ENCODE measurements around the gene UBE2L3. TPM values are rescaled to one million over a fixed set of nuclear protein-coding genes. Genes with fewer than 3 reads are reported as not detected.
A peak's percentile ranks its signal among the peaks of the same experiment; 100 is the strongest.

UBE2L3 gene
- total RNA-seq, 2 experiments from 2014 or later: 18.7 TPM

DNA sequence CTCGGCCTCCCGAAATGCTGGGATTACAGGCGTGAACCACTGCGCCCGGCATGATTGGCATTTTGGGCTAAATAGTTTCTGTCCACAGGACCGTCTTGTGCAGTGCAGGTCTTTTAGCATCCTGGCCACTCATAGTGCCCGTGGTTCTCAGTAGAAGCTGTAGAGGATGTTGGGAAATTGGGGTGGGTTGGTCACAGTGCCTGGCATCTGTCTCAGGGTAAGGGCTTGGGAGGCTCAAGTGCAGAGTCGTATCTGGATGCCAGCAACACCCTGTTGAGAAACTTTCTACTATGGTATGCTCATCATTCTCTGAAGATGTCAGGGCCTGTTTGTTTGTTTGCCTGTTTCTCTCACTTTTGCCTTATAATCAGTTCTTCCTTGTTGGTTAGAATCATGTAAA lies 21.9 kb downstream of the UBE2L3 start:
- Histone ChIP-seq H3K36me3 (ENCODE audit: insufficient read depth, low read length) (peaks cover 48% of the 10 kb centered on the region), H3K4me1 (ENCODE audit: insufficient read depth, low read length) (peaks cover 55% of the 10 kb centered on the region), H3K9me3 (ENCODE audit: control insufficient read depth in 1 of 2, insufficient read depth in 1 of 2, low read length in 2 of 2) (no peaks in the 10 kb centered on the region), H3K4me3 (ENCODE audit: low read length) (no peak overlapping the region), H3K27ac (ENCODE audit: low read depth in 1 of 2, low read length in 2 of 2) (no peak overlapping the region), H3K27me3 (ENCODE audit: control insufficient read depth in 1 of 2, insufficient read depth in 2 of 2, low read length in 2 of 2) (no peaks in the 10 kb centered on the region)
- ChIA-PET CTCF (no interaction called here), POLR2A (no interaction called here)
- intact Hi-C loops (cut with DNase I, micrococcal nuclease): no loop called here
- Mint-ChIP-seq H3K9me3 (no peaks in the 10 kb centered on the region), H3K4me1 (ENCODE audit: low read depth) (peaks cover 67% of the 10 kb centered on the region), H3K27ac (peak overlapping the region; percentile 25), H3K4me3 (no peak overlapping the region), H3K36me3 (ENCODE audit: low read depth) (peaks cover 56% of the 10 kb centered on the region), H3K27me3 (no peaks in the 10 kb centered on the region)
- DNase-seq: no peak
- no peak for ATAC-seq (ENCODE audit: poor library complexity)
- TF ChIP-seq, protein P1, sequence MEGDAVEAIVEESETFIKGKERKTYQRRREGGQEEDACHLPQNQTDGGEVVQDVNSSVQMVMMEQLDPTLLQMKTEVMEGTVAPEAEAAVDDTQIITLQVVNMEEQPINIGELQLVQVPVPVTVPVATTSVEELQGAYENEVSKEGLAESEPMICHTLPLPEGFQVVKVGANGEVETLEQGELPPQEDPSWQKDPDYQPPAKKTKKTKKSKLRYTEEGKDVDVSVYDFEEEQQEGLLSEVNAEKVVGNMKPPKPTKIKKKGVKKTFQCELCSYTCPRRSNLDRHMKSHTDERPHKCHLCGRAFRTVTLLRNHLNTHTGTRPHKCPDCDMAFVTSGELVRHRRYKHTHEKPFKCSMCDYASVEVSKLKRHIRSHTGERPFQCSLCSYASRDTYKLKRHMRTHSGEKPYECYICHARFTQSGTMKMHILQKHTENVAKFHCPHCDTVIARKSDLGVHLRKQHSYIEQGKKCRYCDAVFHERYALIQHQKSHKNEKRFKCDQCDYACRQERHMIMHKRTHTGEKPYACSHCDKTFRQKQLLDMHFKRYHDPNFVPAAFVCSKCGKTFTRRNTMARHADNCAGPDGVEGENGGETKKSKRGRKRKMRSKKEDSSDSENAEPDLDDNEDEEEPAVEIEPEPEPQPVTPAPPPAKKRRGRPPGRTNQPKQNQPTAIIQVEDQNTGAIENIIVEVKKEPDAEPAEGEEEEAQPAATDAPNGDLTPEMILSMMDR (IDR thresholded peaks at IDR 0.05): no peak

DNA sequence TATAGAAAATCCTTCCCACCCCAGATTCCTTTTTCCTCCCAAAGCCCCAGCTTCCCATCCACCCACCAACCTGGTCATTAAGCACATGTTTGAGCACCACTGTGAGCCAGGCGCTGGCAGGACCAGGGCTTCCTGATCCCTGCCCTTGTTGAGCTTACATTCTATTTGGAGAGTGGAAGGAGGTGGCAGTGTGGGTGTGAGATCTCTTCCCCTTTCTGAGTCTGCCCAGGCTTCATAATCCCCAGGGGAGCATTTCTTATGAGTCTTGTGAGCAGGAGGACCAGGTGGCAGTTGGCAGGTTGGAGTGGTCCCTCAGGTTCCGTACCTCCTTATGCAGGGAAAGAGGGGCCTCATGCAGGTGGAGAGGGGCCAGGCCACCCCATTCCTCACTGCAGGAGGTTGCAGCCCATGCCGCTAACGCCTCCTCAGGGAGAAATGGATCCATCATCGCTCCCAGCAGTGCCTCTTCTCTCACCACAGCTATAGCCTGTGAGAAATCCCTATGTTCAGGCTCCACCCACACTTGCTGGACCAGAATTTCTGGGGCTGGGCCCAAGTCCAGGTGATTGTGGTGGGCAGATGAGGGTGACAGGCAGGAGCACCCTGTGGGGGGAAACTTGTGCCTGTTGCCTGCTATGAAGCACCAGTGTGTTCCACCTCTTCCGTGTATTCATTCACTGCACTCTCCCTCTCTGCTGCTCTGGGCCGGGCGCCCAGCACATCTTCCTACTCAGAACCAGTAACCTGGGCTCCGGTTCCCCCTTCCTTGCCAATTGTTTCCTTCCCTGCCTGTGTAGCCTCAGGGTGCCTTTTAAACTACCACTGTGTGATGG lies 23.5 kb downstream of the UBE2L3 start:
- peaks cover 59% of the 10 kb centered on the region for H3K36me3 ChIP-seq (ENCODE audit: insufficient read depth, low read length)
- Mint-ChIP-seq H3K27me3 (no peaks in the 10 kb centered on the region), H3K4me3 (peak overlapping the region; percentile 38), H3K36me3 (ENCODE audit: low read depth) (peaks cover 65% of the 10 kb centered on the region), H3K9me3 (no peaks in the 10 kb centered on the region), H3K27ac (peak overlapping the region; percentile 25), H3K4me1 (ENCODE audit: low read depth) (peaks cover 71% of the 10 kb centered on the region)
- ChIA-PET POLR2A (no interaction called here), CTCF (no interaction called here)
- ATAC-seq (ENCODE audit: poor library complexity) (no peak), DNase-seq (no peak)
- no peak overlapping the region for H3K4me3 ChIP-seq (ENCODE audit: low read length)
- TF ChIP-seq, protein P1 (IDR thresholded peaks at IDR 0.05): no peak
- H3K27me3 ChIP-seq (ENCODE audit: control insufficient read depth in 1 of 2, insufficient read depth in 2 of 2, low read length in 2 of 2): no peaks in the 10 kb centered on the region
- H3K9me3 ChIP-seq (ENCODE audit: control insufficient read depth in 1 of 2, insufficient read depth in 1 of 2, low read length in 2 of 2): no peaks in the 10 kb centered on the region
- H3K27ac ChIP-seq (ENCODE audit: low read depth in 1 of 2, low read length in 2 of 2): no peak overlapping the region
- peaks cover 46% of the 10 kb centered on the region for H3K4me1 ChIP-seq (ENCODE audit: insufficient read depth, low read length)
- intact Hi-C loops (cut with DNase I, micrococcal nuclease): no loop called here

DNA sequence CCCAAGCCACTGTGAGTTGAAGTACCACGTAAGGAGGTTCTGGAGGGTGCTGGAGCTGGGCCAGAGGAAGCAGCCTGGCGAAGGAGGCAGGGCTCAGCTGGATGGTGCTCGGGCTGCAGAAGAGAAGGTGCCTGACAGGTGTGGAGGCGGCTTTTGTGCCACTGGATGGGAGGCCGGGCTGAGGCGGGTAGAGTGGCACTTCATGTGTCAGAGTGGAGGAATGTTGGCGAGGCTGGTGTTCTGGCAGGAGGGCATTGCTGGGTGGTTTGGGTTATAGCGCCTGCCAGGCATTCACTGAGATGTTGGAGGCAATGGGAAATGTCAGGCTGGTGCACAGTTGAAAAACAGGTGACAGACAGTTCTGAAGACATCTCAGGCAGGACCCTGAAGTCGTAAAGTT lies 24.2 kb downstream of the UBE2L3 start:
- H3K36me3 Mint-ChIP-seq (ENCODE audit: low read depth): peaks cover 70% of the 10 kb centered on the region
- ChIA-PET CTCF (no interaction called here), POLR2A (no interaction called here)
- Histone ChIP-seq H3K27ac (ENCODE audit: low read depth in 1 of 2, low read length in 2 of 2) (no peak overlapping the region), H3K9me3 (ENCODE audit: control insufficient read depth in 1 of 2, insufficient read depth in 1 of 2, low read length in 2 of 2) (no peaks in the 10 kb centered on the region), H3K36me3 (ENCODE audit: insufficient read depth, low read length) (peaks cover 65% of the 10 kb centered on the region), H3K4me3 (ENCODE audit: low read length) (no peak overlapping the region), H3K27me3 (ENCODE audit: control insufficient read depth in 1 of 2, insufficient read depth in 2 of 2, low read length in 2 of 2) (no peaks in the 10 kb centered on the region), H3K4me1 (ENCODE audit: insufficient read depth, low read length) (peaks cover 44% of the 10 kb centered on the region)
- H3K4me1 Mint-ChIP-seq (ENCODE audit: low read depth): peaks cover 71% of the 10 kb centered on the region
- H3K27me3 Mint-ChIP-seq: no peaks in the 10 kb centered on the region
- ATAC-seq (ENCODE audit: poor library complexity) (no peak), DNase-seq (no peak)
- TF ChIP-seq, protein P1 (IDR thresholded peaks at IDR 0.05): no peak
- no peaks in the 10 kb centered on the region for H3K9me3 Mint-ChIP-seq
- peak overlapping the region; percentile 25 for H3K27ac Mint-ChIP-seq
- H3K4me3 Mint-ChIP-seq: no peak overlapping the region
- intact Hi-C loops (cut with DNase I, micrococcal nuclease): no loop called here

Data from CD4-positive, alpha-beta T cell (primary cell).